Lung microvascular endothelial cell (primary cell): Measurements from ENCODE around the gene MAPKAPK2. TPM values are rescaled to one million over a fixed set of nuclear protein-coding genes. Genes with fewer than 3 reads are reported as not detected.

ENCODE experiments used
- DNase-seq, 2 donors: peaks; one replicate each; pipeline versions ENCODE4 v3.0.0 to v3.0.0-alpha.2; 2010; ENCODE audit warnings: low read depth in 2 of 2
- total RNA-seq: library from RNA; depleted of rRNA; stranded (reverse); fragments of >200 nt; gene quantifications from 2 replicates; pipeline ENCODE4 v1.2.1, GENCODE V29; 2014

The MAPKAPK2 gene
- total RNA-seq, 1 donor from 2014 or later, result 30.2 TPM

- DNase-seq, result no peak
Observed at GRCh38 chr1:206682111-206682510, 2.6 kb upstream of the MAPKAPK2 start.

GRCh38 chr1:206683313-206683712, 1.4 kb upstream of the MAPKAPK2 start:
- DNase-seq, result no peak

- no peak for DNase-seq
Observed at GRCh38 chr1:206684003-206684402, 702 bp upstream of the MAPKAPK2 start.

- peak; percentile 42 to 44 for DNase-seq
Observed at GRCh38 chr1:206685334-206685768, 646 bp downstream of the MAPKAPK2 start.

- DNase-seq, result peak; percentile 39 to 72
Observed at GRCh38 chr1:206685769-206686477, 1.2 kb downstream of the MAPKAPK2 start.

- no peak for DNase-seq
Observed at GRCh38 chr1:206686478-206687249, 2.0 kb downstream of the MAPKAPK2 start.

- DNase-seq, result no peak
Observed at GRCh38 chr1:206687251-206687914, 2.7 kb downstream of the MAPKAPK2 start.

GRCh38 chr1:206687915-206688442, 3.3 kb downstream of the MAPKAPK2 start:
- DNase-seq, result peak in 1 of 2 donors; percentile 42

- no peak for DNase-seq
Observed at GRCh38 chr1:206690516-206690915, 5.8 kb downstream of the MAPKAPK2 start.

GRCh38 chr1:206691604-206692003, 6.9 kb downstream of the MAPKAPK2 start:
- DNase-seq, result no peak

GRCh38 chr1:206693029-206693428, 8.3 kb downstream of the MAPKAPK2 start:
- DNase-seq, result peak; percentile 77 to 84

- peak; percentile 43 to 58 for DNase-seq
Observed at GRCh38 chr1:206693592-206693991, 8.9 kb downstream of the MAPKAPK2 start.

GRCh38 chr1:206694171-206695124, 9.7 kb downstream of the MAPKAPK2 start:
- DNase-seq, result no peak

GRCh38 chr1:206695733-206696132, 11.0 kb downstream of the MAPKAPK2 start:
- peak in 1 of 2 donors; percentile 35 for DNase-seq

GRCh38 chr1:206696812-206697585, 12.3 kb downstream of the MAPKAPK2 start:
- peak in 1 of 2 donors; percentile 64 for DNase-seq

- DNase-seq, result no peak
Observed at GRCh38 chr1:206698011-206698410, 13.3 kb downstream of the MAPKAPK2 start.

- no peak for DNase-seq
Observed at GRCh38 chr1:206699000-206699586, 14.4 kb downstream of the MAPKAPK2 start.

GRCh38 chr1:206699626-206700025, 14.9 kb downstream of the MAPKAPK2 start:
- peak in 1 of 2 donors; percentile 69 for DNase-seq

GRCh38 chr1:206700445-206701036, 15.8 kb downstream of the MAPKAPK2 start:
- no peak for DNase-seq
